Activated naive CD4-positive, alpha-beta T cell treated with anti-CD3 and anti-CD28 coated beads, Interleukin-2, amount 50 U/mL, for 16 hours (primary cell): Measurements from ENCODE around the gene DNER.
"Not testable (repeated sequence)": the region's sequence is repeated elsewhere in the genome, so short reads cannot be mapped to it uniquely, and the experiment has no call there.

ENCODE experiments used
- DNase-seq: peaks from one replicate; pipeline ENCODE4 v3.0.0-alpha.2; 2020

The DNER gene

DNA sequence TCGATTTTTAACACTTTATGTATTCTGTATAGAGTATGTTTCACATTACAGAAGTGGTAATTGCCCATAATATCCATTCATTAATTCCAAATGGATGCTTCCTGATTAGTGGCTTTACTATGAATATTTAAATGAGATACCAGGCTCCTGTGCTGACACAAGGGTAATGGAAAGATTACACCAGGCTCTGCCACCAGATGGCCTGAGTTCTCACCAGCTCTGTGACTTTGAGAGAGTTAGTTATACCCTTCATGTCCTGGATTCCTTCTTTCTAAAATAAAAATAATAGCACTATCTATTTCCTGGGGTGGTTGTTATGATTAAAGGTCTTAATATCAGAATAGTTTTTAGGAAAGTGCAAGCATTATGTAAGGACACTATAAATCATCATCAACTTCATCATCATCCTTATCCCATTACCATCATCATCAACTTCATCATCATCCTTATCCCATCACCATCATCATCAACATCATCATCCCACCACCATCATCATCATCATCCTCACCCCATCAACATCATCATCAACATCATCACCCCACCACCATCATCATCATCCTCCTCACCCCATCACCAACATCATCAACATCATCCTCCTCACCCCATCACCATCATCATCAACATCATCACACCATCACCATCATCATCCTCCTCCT, 151.8 kb downstream of the DNER start:
- DNase-seq: no peak

DNA sequence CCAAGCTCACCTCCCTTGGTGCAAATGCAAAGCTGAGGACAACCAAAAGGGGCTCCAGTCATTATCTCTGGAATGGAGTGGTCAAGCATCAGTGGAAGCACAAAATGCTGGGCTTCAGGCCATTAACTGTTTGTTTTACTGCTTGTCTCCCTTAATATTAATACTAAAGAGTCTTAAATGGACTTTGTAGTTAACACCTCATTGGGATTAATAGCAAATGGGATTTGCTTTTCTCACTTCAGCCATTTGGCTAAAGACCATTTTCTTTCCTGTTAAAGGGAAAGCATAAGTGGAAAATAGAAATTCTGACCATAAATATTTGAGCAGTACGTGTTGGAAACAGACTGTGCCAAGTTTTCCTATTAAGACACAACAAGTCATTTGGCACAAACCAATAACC, 154.4 kb downstream of the DNER start:
- no peak for DNase-seq

DNA sequence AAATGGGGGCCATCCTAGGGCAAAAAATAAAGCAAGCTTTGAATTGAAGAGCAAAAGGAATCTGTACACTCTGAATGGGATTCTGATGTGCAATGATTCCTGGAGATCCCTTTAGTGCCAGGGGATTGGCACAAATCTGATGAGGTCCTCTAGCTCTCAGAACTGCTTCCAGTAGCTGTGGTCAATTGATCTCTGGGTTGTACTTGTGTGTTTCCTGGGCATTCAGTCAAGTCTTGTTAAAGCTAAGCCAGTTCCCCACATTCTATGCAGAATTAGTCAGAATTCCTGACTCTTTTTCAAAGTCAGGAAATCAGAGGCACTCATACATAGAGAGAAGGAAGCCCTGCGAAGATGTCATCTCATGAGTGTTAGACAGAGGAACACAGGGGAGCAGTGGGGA, 161.3 kb downstream of the DNER start:
- DNase-seq: no peak

DNA sequence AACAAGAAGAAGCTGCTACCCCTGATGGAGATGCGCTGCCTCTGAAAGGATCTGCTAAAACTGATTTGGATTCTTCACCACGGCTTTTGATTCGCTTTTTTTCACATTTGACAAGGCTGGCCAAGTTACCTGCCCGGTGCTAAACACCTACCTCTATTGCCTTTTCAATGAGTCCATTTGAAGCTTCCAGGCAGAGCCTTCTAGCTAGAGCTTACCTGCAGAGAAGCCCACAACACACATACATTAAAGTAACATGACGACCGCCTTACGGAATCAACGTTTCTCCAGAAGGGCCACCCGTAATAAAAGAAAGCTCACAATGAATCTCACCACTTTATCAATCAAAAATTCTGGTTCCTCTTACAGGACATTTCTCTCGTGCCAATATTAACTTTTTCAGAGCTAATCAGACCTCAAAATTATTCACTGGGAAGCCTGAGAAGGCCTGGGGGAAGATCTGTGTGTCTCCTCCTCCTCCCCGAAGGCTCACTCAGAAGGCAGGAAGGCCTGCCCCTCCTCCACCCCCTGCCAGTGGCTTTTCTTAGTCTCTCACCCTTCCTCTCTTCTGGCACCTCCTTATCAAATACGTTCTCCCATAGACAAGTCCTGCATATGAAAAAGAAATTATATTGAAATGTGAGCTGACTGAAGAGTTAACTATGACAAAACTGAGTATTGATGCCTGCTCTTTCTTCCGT, 171.0 kb downstream of the DNER start:
- no peak for DNase-seq

DNA sequence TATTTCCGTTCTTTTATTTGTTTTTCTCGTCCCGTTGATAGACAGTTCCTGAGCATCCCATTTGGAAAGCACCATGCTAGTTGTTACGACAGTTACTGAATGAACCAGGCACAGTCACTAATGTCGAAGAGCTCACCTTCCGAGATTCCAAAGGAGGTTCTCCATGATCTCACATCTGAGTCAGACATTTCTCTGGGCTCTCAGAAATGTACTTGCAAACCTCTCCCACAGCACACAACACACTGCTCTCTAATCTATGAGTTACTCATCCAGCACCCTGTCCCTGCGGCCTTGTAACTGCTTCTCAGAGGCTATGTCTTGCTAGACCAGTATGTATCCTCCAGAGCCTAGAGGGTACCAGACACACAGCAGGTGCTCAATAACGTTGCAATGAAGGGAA, 174.7 kb downstream of the DNER start:
- DNase-seq: no peak

DNA sequence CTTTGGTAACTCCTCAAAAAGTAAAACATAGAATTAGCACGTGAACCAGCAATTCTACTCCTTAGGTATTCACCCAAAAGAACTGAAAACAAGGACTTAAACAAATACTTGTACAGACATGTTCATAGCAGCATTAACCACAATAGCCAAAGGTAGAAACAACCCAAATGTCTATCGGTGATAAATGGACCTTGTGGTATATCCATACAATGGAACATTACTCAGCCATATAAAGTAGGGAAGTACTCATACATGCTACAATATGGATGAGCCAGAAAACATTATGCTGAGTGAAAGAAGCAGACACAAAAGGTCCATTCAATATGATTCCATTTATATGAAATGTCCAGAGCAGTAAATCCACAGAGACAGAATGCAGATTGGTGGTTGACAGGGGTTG, 182.8 kb downstream of the DNER start:
- DNase-seq: no peak

DNA sequence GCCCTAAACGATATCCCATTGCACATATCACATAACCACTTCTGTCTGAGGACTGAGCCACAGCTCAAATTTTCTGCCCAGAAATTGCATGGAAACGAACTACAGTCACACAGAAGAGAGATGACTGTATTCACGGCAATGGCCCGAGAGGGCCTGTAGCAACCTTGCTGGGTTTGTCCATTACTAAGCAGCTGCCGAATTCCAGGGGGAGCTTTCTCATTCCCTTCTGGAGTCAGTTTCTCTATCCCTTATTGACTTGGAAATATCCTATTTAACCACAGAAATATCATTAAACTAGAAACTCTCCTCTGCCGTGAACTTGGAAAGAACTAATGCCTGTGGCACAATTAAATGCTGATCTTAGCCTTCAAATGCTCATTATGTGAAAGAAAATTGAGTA, 183.9 kb downstream of the DNER start:
- no peak for DNase-seq

DNA sequence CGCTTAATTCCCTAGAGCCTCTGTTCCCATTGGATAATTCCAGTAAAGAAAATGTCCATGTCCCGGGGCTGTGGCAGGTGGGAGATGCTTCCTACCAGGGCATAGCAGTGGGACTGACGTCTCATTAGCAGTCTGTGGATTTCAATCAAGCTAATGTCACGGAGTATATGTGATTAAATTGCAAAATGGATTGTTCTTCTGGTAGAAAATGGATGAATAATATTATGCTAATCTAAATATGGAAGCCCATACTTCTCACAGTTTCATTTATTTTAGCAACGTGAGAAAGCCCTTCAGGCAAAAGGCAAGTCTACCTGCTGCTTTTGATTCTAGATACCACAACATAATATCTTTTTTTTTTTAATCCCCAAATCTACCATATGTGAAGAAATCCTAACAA, 185.5 kb downstream of the DNER start:
- DNase-seq: no peak

DNA sequence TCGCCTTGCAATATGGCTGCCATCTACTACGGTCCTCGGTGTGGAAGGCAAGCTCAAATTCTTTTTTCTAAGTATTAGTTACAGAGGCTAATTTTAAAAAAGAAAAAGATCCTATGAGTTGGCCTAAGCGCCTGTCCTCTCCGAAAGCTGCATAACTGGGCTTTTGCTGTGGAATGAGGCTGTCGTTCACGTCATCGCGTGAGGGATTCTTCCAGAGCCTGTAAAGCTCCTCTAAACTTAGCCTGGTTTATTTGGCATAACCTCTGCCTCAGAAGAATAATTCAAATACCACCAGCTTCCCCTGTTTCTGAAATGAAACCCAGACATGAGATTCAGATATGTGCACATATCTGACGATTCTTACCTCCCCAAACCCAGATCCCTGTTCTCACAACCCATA, 187.4 kb downstream of the DNER start:
- no peak for DNase-seq

DNA sequence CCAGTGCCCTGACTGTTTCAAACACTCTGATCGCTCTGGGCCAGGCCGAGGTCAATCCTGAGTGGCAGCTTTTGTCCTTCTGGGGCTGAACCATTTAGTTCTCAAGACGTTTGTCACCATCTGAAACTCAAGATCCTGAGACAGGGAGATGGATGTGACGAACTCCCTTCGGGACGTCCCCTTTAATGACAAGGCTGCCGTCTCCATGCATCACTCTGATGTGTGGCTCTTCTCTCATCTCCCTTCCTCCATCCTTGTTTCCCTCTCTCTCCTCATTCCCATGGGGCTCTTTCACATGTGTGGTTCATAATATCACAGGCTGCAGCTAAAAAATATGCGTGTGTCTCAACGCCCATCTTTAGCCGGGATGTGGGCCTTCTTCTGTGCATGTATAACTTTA, 189.6 kb downstream of the DNER start:
- DNase-seq: no peak

DNA sequence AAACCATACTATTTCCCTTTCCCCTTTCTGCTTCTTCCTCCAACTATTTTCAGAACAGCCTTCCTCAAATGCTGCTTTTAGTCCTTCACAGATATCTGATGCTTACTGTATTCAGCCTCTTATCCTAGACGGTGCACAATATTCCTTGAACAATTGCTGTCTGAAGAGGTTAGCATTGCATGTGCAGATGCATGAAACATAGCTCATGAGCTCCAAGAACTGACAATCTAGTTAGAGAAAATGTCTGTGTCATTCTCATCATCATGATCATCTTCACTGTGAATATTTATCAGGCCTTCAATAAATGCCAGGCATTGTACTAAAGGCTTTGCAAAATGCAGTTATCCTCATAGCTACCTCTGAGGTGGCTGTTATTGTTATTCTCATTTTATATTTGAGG, 190.7 kb downstream of the DNER start:
- no peak for DNase-seq

DNA sequence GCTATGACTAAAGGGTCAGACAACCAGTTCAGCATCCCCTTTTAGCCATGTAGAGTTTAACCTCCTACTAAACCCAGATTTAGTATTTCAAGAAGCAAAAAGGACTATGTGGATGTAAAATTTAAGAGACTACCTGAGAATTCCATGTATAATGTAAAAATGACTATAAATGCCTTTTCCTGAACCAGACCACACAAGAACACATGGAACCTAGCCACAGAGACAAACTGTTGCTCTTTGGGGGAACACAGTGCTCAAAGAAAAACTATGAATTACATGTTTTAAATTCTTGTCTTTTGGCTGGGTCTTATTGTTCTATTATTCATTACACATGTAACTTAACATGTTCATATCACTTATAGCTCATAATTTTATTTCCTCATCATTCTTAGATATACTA, 192.8 kb downstream of the DNER start:
- DNase-seq: no peak

DNA sequence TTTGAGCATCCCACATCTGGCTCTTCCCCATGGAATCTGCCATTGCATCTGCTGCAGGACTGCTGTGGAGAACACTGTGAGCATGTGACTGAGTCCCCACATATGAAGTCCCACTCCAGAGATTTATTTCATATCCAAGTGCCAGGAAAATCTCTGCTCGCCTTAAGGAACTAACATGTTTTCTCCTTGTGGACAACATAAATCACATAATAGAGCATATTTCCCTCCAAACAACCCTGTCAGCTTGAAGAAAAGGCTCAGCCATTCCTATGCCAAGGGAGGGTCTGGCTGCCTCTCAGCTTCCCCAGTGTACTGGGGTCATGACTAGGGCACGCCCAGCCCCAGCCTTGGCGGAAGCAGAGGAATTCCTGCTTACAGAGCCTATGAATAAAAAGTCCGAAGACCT, 193.7 kb downstream of the DNER start:
- no peak for DNase-seq

DNA sequence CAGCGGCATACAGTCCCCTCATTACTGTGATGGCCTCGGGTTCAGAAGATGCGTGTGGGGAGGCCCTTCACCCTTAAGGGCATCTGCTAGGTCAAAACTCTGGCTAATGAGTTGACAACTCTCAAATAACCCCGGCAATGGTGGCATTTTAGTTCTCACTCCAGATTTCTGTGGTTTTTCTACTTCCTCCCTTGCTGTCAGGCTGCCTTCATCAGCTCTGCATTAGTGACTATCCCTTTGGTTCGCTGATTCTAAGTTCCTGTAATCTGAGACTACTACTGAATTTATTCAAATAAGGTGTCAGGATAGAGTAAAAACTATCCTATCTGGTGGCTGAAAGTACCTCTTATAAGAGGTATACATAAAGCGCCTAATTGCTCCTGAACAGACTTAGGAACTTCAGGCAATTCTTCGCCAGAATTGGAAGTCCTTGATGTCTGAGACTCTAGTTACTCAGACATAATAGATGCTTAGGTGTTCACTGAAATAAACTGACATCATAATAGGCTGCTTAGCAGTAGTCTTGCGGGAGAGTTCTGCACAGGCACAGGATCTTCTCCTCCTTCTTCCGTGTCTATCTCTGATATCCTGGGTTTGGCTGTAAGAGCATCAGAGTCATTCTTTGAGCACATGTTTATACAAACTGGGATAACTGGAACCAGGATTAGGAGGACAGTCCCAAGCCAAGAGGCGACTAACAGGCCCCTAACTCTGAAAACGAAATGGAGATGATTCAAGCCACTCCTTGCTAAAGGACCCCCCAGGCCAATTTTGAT, 194.5 kb downstream of the DNER start:
- no peak for DNase-seq

DNA sequence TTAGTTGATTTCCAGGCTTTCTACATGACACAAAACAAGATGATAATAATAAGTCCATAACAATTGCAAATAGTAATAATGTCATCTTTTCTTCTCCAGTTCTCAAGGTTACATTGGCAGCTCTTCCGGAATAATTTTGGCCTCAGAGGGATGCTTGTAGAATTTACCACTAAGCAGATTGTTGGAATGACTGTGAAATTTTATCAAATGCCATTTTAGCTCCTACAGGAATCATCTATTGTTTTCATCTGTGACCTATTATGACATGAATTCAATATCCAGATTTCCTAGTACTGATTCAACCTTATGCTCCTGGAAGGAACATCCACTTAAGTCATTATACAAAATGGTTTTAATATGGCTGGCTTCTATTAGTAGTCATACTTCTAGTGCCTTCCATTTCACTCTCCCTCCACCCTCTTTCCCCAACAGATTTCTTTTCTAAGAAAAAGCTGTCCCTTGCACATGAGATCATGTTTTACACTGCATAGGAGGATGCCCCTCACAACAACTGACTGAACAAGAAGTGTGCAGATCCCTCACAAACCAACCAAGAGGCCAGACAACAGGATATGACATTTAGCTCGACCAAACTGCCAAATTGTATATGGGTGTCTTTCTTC, 200.0 kb downstream of the DNER start:
- no peak for DNase-seq

DNA sequence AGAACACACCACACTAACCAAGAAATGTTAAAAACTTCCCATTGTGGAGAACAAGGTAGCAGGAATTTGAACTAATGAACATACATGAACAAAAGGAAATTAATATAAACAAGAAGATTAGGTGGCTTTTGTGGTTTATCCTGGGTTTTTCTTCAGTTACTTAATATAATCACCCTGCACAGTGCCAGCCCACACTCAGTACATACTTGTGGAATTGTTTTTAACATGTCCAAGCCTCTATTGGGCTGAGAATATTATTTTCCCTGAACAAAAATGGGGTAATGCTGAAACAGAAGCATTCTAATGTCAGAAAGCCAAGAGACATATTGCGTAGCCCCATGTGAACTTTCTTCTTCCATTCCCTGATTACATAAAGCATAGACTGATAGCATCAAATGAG, 202.8 kb downstream of the DNER start:
- DNase-seq: no peak

DNA sequence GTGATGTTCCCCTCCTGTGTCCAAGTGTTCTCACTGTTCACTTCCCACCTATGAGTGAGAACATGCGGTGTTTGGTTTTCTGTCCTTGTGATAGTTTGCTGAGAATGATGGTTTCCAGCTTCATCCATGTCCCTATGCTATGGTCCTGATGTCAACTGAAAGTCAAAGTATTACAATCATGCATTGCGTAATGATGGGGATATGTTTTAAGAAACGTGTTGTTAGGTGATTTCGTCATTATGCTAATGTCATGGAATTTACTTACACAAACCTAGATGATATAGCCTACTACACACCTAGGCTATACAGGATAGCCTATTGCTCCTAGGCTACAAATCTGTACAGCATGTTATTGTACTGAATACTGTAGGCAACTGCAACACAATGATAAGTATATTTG, 207.7 kb downstream of the DNER start:
- DNase-seq: not testable (repeated sequence)

DNA sequence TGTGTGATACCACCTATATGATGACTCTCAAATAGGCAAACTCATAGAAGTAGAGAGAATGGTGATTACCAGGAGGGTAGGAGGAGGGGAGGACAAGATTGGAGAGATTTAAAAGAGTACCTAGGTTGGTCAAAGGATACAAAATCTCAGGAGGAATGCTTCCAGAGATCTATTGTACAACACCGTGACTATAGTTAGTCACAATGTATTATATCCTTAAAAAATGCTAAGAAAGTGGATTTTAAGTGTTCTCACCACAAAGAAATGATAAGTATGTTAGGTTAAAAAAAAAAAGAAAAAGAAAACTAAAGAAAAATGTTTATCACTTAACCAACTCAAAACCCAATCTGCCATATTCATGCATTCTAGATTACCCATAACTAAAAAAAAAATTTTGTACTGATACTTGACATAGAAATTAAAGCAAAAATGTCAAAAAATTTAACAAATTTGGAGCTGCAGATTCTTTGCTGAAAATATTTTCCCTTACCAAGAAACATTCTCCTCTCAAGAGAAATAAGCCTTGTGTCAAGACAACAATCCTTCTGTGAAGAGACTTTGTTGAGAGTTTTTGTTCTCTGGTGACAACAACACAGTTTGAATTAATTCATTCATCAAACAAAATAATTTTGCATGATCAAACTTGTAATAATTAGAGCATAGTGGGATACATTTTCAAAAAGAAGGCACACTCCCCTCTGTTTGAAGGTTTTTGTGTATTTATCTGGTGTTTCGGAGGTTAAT, 213.1 kb downstream of the DNER start:
- no peak for DNase-seq

DNA sequence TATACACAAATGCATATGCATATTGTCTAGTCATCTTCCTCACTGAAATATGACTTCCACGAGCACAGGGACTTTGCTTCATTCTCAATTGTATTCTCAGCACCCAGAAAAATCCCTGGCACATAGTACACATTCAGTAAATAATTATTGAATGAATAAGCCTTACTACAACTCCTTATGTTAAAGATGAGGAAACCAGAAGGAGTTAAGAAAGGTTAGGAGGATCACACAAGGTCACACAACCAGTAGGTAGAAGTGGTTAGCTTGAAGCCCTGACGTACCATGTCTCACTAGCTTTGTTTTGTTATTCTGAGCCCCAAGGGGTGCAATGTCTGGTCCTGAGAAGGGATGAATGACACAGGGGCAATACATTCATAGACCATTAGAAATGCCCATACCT, 222.3 kb downstream of the DNER start:
- no peak for DNase-seq

DNA sequence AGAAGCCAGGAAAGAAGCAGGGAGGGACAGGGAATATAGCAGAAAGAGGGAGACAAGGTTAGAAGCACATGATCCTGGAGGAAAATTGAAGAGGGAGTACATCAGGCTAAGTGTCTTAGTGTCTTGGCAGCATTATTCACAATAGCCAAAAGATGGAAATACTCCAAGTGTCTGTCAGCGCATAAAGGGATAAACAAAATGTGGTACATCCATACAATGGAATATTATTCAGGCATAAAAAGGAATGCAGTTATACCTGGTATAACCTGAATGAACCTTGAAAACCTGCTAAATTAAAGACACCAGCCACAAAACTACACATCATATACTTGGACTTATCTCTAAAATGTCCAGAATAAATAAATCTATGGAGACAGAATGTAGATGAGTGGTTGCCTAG, 224.2 kb downstream of the DNER start:
- DNase-seq: no peak

DNA sequence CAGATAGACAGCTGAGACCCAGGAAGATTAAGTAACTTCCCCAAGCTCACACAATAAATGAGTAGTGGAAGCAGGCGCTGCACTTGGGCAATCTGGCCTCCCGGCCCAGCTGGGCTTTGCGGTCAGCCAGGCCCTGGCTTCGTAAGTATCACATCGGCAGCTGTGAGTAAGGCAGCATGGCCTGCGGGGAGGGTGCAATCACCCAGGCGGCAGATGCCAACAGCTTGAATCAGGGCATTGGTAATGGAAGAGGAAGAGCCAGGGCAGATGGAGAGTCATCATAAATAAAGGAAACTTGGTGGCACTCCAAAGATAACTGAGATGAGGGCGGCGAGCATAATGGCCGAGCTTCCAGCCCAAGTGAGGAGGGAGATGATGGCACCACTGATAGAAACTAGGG, 225.3 kb downstream of the DNER start:
- DNase-seq: no peak

DNA sequence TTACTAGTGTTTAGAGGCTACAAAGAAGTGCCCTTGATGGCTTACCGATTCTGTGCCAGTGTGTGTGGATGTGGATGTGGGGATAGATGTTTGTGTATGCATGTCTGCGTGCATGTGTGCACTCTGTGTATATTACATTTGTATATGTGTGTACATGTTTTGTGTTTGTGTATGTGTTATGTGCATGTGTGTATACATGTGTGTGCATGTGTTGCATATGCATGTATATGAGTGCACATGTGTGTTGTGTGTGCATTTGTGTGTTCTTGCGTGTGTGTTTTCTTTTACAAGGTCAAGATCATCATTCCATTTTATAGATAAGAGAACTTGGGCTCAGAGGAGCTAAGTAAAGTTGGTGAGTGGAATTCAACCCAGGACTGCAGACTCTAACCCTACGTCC, 226.1 kb downstream of the DNER start:
- no peak for DNase-seq

DNA sequence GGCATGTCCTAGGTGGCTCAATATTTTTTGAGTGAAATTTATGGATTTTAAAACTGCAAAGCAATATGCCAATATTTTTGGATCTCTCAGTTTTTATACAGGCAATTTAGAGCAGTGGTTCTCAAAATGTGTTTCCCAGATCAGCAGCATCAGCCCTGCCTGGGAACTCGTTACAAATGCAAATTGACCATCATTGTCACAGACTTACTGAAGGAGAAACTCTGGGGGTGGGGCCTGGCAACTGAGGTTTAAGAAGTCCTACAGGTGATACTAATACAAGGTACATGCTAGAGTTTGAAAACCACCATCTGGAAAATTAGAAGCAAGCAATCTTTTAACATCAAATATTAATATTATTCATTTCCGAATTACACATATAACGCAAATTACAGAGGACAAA, 227.7 kb downstream of the DNER start:
- no peak for DNase-seq
